Measurements from ENCODE around the gene UBE2V1. TPM values are rescaled to one million over a fixed set of nuclear protein-coding genes. Genes with fewer than 3 reads are reported as not detected.
"Not testable (repeated sequence)": the region's sequence is repeated elsewhere in the genome, so short reads cannot be mapped to it uniquely, and the experiment has no call there.

UBE2V1 gene
- total RNA-seq, 2 experiments from 2014 or later, result 120 to 131 TPM

DNA sequence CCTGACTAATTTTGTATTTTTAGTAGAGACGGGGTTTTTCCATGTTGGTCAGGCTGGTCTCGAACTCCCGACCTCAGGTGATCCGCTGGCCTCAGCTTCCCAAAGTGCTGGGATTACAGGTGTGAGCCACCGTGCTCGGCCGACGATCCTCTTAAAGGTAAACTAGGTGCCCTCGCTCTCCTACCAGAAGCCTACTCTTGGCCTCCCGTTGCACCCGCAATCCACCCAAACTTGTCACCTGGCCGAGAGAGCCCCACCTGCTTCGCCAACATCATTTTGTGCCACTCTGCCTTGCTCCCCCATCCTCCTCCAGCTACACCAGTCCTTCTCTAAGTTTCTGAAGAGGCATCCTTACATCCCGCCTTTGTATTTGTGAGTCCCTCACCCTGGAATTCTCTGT lies 10.4 kb downstream of the UBE2V1 start:
- H3K4me3 Mint-ChIP-seq; H3K27ac Mint-ChIP-seq; ATAC-seq; H3K9me3 Mint-ChIP-seq (ENCODE audit: insufficient read depth); POLR2A ChIA-PET; DNase-seq; H3K27me3 Mint-ChIP-seq (ENCODE audit: low read depth): not testable (repeated sequence)
- CTCF ChIA-PET, result interaction anchor here (1.0 to 1.9 kb wide), 4 partner anchors 11 to 67 kb away, joined by 4 to 11 read pairs (median 6); no protein-coding TSS in a partner anchor
- Mint-ChIP-seq H3K4me1 (ENCODE audit: low read depth) (peaks cover 33% of the 10 kb centered on the region), H3K36me3 (ENCODE audit: low read depth) (peaks cover 44% of the 10 kb centered on the region)

GRCh38 chr20:50101887-50102286 lies 11.1 kb downstream of the UBE2V1 start:
- DNase-seq, result no peak
- no peaks in the 10 kb centered on the region for H3K9me3 Mint-ChIP-seq (ENCODE audit: insufficient read depth)
- POLR2A ChIA-PET, result no interaction called here
- H3K4me3 Mint-ChIP-seq, result no peak overlapping the region
- CTCF ChIA-PET, result interaction anchor here (0.7 to 2.9 kb wide), 6 partner anchors 8 to 67 kb away, joined by 3 to 11 read pairs (median 10); partner anchors contain the start of genes PEDS1 and UBE2V1
- ATAC-seq, result no peak
- H3K27ac Mint-ChIP-seq, result peak overlapping the region; percentile 1
- H3K4me1 Mint-ChIP-seq (ENCODE audit: low read depth), result peaks cover 28% of the 10 kb centered on the region
- no peaks in the 10 kb centered on the region for H3K27me3 Mint-ChIP-seq (ENCODE audit: low read depth)
- H3K36me3 Mint-ChIP-seq (ENCODE audit: low read depth), result peaks cover 39% of the 10 kb centered on the region

GRCh38 chr20:50101281-50101680 lies 11.7 kb downstream of the UBE2V1 start:
- peaks cover 41% of the 10 kb centered on the region for H3K36me3 Mint-ChIP-seq (ENCODE audit: low read depth)
- ATAC-seq (no peak), DNase-seq (no peak)
- H3K4me3 Mint-ChIP-seq, result no peak overlapping the region
- ChIA-PET CTCF (interaction anchor here (1.4 to 2.9 kb wide), 3 partner anchors 8 to 30 kb away, joined by 8 to 11 read pairs (median 11); partner anchors contain the start of gene UBE2V1), POLR2A (no interaction called here)
- H3K27me3 Mint-ChIP-seq (ENCODE audit: low read depth), result no peaks in the 10 kb centered on the region
- no peaks in the 10 kb centered on the region for H3K9me3 Mint-ChIP-seq (ENCODE audit: insufficient read depth)
- H3K27ac Mint-ChIP-seq, result no peak overlapping the region
- peaks cover 27% of the 10 kb centered on the region for H3K4me1 Mint-ChIP-seq (ENCODE audit: low read depth)

DNA sequence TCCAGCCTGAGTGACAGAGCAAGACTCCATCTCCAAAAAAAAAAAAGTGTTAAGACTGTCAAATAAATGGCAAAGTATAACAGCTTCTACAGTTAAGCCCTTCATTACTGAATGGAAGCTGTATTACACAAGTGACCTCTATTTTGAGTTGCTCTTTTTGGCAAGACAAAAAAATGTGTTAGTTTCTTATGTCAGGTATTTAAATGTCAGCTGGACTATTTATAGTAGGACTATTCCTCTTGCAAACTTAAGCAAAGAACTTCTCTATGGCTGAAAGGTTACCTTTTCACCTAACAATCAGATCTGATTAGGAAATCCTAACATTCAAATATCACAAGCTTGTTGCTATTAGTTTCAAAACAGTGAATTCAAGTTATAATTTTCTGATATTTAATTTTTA lies 12.4 kb downstream of the UBE2V1 start:
- Mint-ChIP-seq H3K4me1 (ENCODE audit: low read depth) (peaks cover 24% of the 10 kb centered on the region), H3K9me3 (ENCODE audit: insufficient read depth) (no peaks in the 10 kb centered on the region), H3K27ac (no peak overlapping the region), H3K36me3 (ENCODE audit: low read depth) (peaks cover 45% of the 10 kb centered on the region), H3K27me3 (ENCODE audit: low read depth) (no peaks in the 10 kb centered on the region), H3K4me3 (no peak overlapping the region)
- POLR2A ChIA-PET, result no interaction called here
- ATAC-seq (no peak), DNase-seq (no peak)
- CTCF ChIA-PET, result interaction anchor here (1.0 to 3.2 kb wide), 5 partner anchors 9 to 29 kb away, joined by 5 to 22 read pairs (median 11); partner anchors contain the start of gene UBE2V1

DNA sequence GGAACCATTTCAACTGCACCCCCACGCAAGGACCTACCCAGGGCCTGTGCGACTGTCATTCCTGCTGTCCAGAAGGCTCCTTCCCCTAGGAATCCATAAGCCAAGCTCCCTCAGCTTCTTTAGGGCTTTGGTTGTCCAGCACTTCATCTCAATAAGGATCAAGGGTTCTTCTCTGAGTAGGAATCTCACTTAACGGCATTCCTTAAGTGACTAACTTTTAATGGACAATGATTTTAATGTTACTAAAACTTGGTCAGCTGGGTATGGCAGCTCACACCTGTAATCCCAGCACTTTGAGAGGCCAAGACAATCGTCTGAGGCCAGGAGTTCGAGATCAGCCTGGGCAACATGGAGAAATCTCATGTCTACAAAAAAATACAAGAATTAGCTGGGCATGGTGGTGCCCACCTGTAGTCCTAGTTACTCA lies 13.4 kb downstream of the UBE2V1 start:
- Mint-ChIP-seq H3K9me3 (ENCODE audit: insufficient read depth) (no peaks in the 10 kb centered on the region), H3K4me3 (no peak overlapping the region), H3K36me3 (ENCODE audit: low read depth) (peaks cover 54% of the 10 kb centered on the region), H3K4me1 (ENCODE audit: low read depth) (peaks cover 24% of the 10 kb centered on the region), H3K27ac (no peak overlapping the region), H3K27me3 (ENCODE audit: low read depth) (no peaks in the 10 kb centered on the region)
- ChIA-PET POLR2A (no interaction called here), CTCF (interaction anchor here (0.7 to 3.2 kb wide), 7 partner anchors 13 to 614 kb away, joined by 3 to 22 read pairs (median 6); partner anchors contain the start of gene UBE2V1)
- no peak for DNase-seq
- ATAC-seq, result no peak

GRCh38 chr20:50099113-50099512 lies 13.8 kb downstream of the UBE2V1 start:
- ATAC-seq, result no peak
- H3K36me3 Mint-ChIP-seq (ENCODE audit: low read depth), result peaks cover 58% of the 10 kb centered on the region
- H3K27ac Mint-ChIP-seq, result no peak overlapping the region
- H3K9me3 Mint-ChIP-seq (ENCODE audit: insufficient read depth), result no peaks in the 10 kb centered on the region
- no peak overlapping the region for H3K4me3 Mint-ChIP-seq
- H3K4me1 Mint-ChIP-seq (ENCODE audit: low read depth), result peaks cover 24% of the 10 kb centered on the region
- POLR2A ChIA-PET, result no interaction called here
- no peaks in the 10 kb centered on the region for H3K27me3 Mint-ChIP-seq (ENCODE audit: low read depth)
- CTCF ChIA-PET, result interaction anchor here (0.7 to 3.2 kb wide), 6 partner anchors 14 to 614 kb away, joined by 3 to 22 read pairs (median 6); partner anchors contain the start of gene UBE2V1
- no peak for DNase-seq

DNA sequence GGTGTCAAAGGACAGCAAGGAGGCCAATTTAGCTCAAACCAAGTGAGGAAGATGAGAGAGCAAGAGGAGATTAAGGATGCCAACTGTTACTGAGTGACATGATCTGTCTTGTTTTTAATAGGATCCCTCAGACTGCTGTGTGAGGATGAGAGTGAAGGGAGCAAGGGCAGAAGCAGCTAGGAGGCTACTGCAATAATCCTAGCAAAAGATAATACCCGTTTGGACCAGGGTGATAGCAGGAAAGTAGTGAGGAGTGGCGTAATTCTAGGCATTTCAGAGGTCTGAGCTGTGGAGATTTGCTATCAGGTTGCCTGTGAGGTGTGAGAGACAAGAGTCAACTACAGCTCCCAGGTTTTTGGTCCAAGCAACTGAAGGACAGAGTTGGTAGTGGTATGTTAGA lies 14.7 kb downstream of the UBE2V1 start:
- peaks cover 21% of the 10 kb centered on the region for H3K4me1 Mint-ChIP-seq (ENCODE audit: low read depth)
- DNase-seq (no peak), ATAC-seq (no peak)
- no peak overlapping the region for H3K27ac Mint-ChIP-seq
- ChIA-PET POLR2A (interaction anchor here (1.3 kb wide), 1 partner anchor 12 kb away, joined by 4 read pairs; no protein-coding TSS in a partner anchor), CTCF (interaction anchor here (1.1 to 3.2 kb wide), 5 partner anchors 9 to 71 kb away, joined by 3 to 22 read pairs (median 9); partner anchors contain the start of gene UBE2V1)
- peaks cover 59% of the 10 kb centered on the region for H3K36me3 Mint-ChIP-seq (ENCODE audit: low read depth)
- H3K4me3 Mint-ChIP-seq, result no peak overlapping the region
- no peaks in the 10 kb centered on the region for H3K9me3 Mint-ChIP-seq (ENCODE audit: insufficient read depth)
- no peaks in the 10 kb centered on the region for H3K27me3 Mint-ChIP-seq (ENCODE audit: low read depth)

DNA sequence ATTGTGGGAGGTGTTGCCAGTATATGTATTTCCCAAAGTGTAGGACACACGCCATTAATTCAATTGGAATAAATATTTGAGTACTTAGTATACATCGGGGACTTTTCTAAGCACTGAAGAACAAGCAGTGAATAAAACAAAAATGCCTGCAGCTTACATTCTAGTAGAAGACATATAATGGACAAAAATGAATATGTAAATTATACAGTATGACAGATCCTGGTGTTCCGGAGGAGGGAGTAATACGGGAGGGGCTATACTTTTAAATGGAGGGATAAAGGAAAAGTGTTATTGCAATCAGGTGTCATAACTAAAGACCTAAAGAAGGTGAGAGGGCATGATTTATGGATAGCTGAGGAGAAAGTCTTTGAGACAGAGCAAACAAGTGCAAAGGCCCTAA lies 15.1 kb downstream of the UBE2V1 start:
- ChIA-PET POLR2A (interaction anchor here (1.3 kb wide), 1 partner anchor 12 kb away, joined by 4 read pairs; no protein-coding TSS in a partner anchor), CTCF (interaction anchor here (0.6 to 3.2 kb wide), 7 partner anchors 9 to 119 kb away, joined by 3 to 22 read pairs (median 6); partner anchors contain the start of gene UBE2V1)

GRCh38 chr20:50096237-50096636 lies 16.7 kb downstream of the UBE2V1 start:
- ChIA-PET CTCF (interaction anchor here (0.7 to 2.7 kb wide), 5 partner anchors 9 to 82 kb away, joined by 3 to 16 read pairs (median 3); no protein-coding TSS in a partner anchor), POLR2A (no interaction called here)
- Mint-ChIP-seq H3K27ac (no peak overlapping the region), H3K36me3 (ENCODE audit: low read depth) (peaks cover 55% of the 10 kb centered on the region), H3K4me1 (ENCODE audit: low read depth) (peaks cover 13% of the 10 kb centered on the region), H3K9me3 (ENCODE audit: insufficient read depth) (no peaks in the 10 kb centered on the region), H3K27me3 (ENCODE audit: low read depth) (no peaks in the 10 kb centered on the region), H3K4me3 (no peak overlapping the region)
- ATAC-seq, result no peak
- DNase-seq, result no peak

More for the DNA sequence above, 15.1 kb downstream of the UBE2V1 start:
- DNase-seq (no peak), ATAC-seq (no peak)
- peak overlapping the region; percentile 7 for H3K27ac Mint-ChIP-seq
- no peaks in the 10 kb centered on the region for H3K9me3 Mint-ChIP-seq (ENCODE audit: insufficient read depth)
- no peaks in the 10 kb centered on the region for H3K27me3 Mint-ChIP-seq (ENCODE audit: low read depth)
- H3K4me1 Mint-ChIP-seq (ENCODE audit: low read depth), result peaks cover 21% of the 10 kb centered on the region
- H3K4me3 Mint-ChIP-seq, result no peak overlapping the region
- peaks cover 60% of the 10 kb centered on the region for H3K36me3 Mint-ChIP-seq (ENCODE audit: low read depth)

- H3K4me1 Mint-ChIP-seq (ENCODE audit: low read depth), result peaks cover 13% of the 10 kb centered on the region
- ChIA-PET CTCF (interaction anchor here (1.2 kb wide), 1 partner anchor 83 kb away, joined by 3 read pairs; no protein-coding TSS in a partner anchor), POLR2A (no interaction called here)
- H3K27ac Mint-ChIP-seq, result peak overlapping the region; percentile 26
- no peaks in the 10 kb centered on the region for H3K9me3 Mint-ChIP-seq (ENCODE audit: insufficient read depth)
- ATAC-seq, result no peak
- DNase-seq, result no peak
- H3K36me3 Mint-ChIP-seq (ENCODE audit: low read depth), result peaks cover 54% of the 10 kb centered on the region
- H3K27me3 Mint-ChIP-seq (ENCODE audit: low read depth), result no peaks in the 10 kb centered on the region
- H3K4me3 Mint-ChIP-seq, result no peak overlapping the region
Observed at GRCh38 chr20:50095476-50096078, 17.4 kb downstream of the UBE2V1 start.

DNA sequence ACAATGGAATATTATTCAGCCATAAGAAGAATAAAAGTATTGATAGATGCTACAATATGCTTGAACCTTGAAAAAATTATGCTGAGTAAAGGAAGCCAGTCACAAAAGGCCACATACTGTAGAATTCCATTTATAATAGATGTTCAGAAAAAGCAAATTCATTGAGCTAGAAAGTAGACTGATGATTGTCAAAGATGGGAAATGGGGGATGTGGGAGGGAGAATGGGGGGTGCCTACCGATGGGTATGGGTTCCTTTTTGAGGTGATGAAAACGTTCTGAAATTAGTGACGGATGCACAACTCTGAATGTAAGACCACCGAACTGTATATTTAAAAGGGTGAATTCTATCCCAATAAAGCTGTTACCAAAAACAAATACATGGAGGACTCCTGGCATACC lies 18.4 kb downstream of the UBE2V1 start:
- DNase-seq, result no peak
- H3K36me3 Mint-ChIP-seq (ENCODE audit: low read depth), result peaks cover 56% of the 10 kb centered on the region
- CTCF ChIA-PET, result interaction anchor here (0.8 to 1.8 kb wide), 3 partner anchors 9 to 60 kb away, joined by 3 to 18 read pairs (median 4); no protein-coding TSS in a partner anchor
- H3K4me1 Mint-ChIP-seq (ENCODE audit: low read depth), result peaks cover 16% of the 10 kb centered on the region
- H3K27ac Mint-ChIP-seq, result no peak overlapping the region
- H3K27me3 Mint-ChIP-seq (ENCODE audit: low read depth), result no peaks in the 10 kb centered on the region
- H3K4me3 Mint-ChIP-seq, result no peak overlapping the region
- POLR2A ChIA-PET, result interaction anchor here (0.6 to 1.4 kb wide), 3 partner anchors 9 to 156 kb away, joined by 3 to 4 read pairs (median 4); no protein-coding TSS in a partner anchor
- H3K9me3 Mint-ChIP-seq (ENCODE audit: insufficient read depth), result no peaks in the 10 kb centered on the region
- ATAC-seq, result no peak

DNA sequence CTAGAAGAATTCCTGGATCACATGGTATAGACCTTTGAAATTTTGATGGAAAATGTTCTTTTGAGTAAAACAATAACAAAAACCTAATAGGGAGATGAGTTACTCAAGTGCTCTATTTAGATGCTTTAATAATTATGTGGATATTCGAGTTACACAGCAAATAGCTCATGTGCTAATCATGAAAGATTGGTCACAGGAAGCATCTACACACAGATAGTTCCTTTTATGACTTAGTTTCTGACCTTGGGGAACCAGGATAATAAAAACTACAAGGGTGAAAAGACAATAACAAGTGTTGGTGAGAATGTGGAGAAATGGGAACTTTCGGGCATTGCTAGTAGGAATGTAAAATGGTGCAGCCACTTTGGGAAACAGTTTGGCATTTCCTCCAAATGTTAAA lies 19.7 kb downstream of the UBE2V1 start:
- H3K4me1 Mint-ChIP-seq (ENCODE audit: low read depth), result peaks cover 16% of the 10 kb centered on the region
- POLR2A ChIA-PET, result no interaction called here
- DNase-seq (no peak), ATAC-seq (no peak)
- H3K27ac Mint-ChIP-seq, result no peak overlapping the region
- H3K36me3 Mint-ChIP-seq (ENCODE audit: low read depth), result peaks cover 56% of the 10 kb centered on the region
- no peaks in the 10 kb centered on the region for H3K27me3 Mint-ChIP-seq (ENCODE audit: low read depth)
- H3K4me3 Mint-ChIP-seq, result no peak overlapping the region
- CTCF ChIA-PET, result interaction anchor here (1.8 to 2.4 kb wide), 3 partner anchors 61 to 114 kb away, joined by 4 to 9 read pairs (median 6); no protein-coding TSS in a partner anchor
- H3K9me3 Mint-ChIP-seq (ENCODE audit: insufficient read depth), result no peaks in the 10 kb centered on the region

Measured in activated CD8-positive, alpha-beta T cell treated with anti-CD3 and anti-CD28 coated beads, Interleukin-2, amount 10 ng/mL, durations not matched to agents 7 days and 5 days (primary cell).